Activated CD4-positive, alpha-beta T cell treated with anti-CD3 and anti-CD28 coated beads, Interleukin-2, Interleukin-4, amounts not matched to agents 100 ng/mL and 50 ng/mL, durations not matched to agents 16 hours and 8 hours (primary cell): ENCODE data around the gene ZC3H7A.
A peak's percentile ranks its signal among the peaks of the same experiment; 100 is the strongest.
"Not testable (repeated sequence)": the region's sequence is repeated elsewhere in the genome, so short reads cannot be mapped to it uniquely, and the experiment has no call there.

ENCODE experiments used
- DNase-seq: peaks from one replicate; pipeline ENCODE4 v3.0.0-alpha.2; 2020; ENCODE audit warnings: low spot score

Gene ZC3H7A

DNA sequence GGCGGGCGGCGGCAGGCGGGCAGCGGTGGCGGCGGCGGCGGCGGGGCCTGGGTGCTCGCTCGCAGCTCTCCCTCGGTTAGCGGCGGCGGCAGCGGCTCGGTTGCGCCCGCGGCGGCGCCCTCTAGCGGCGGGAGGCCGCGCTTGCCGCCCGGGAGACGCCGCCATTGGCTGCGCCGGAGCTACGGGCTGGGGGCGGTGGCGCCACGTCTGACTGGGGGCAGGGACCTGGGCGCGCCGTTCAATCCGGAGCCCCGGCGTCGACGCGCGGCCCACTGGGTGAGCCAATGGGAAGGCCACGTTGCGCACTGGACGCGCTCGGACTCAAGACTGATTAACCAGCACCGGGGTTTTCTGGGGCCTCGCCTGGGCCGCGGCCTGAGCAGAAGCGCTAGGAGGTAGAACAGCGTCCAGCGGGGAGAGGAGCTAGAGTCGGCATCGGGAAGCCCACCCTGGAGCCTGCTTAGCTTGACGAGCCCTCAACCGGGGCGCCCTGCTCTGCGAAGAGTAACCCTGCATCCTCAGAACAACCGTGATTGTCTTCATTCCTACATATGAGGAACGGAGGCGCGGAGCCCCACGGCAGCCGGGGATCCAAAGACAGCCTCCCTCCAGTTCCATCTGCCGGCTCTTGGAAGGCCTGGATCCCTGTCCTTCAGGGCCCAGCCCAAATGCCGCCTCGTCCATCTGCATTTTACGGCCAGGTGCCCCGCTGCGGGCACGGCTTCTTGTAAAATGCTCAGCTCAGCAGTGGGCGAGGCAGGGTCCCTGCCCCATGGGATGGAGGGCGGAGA lies at the start of gene ZC3H7A:
Gene ZC3H7A, minus strand, starts transcription at position 93 of the 791 bp plus-strand sequence. CDS start 14,904 bp downstream, outside the sequence.
- peak; percentile 96 for DNase-seq

DNA sequence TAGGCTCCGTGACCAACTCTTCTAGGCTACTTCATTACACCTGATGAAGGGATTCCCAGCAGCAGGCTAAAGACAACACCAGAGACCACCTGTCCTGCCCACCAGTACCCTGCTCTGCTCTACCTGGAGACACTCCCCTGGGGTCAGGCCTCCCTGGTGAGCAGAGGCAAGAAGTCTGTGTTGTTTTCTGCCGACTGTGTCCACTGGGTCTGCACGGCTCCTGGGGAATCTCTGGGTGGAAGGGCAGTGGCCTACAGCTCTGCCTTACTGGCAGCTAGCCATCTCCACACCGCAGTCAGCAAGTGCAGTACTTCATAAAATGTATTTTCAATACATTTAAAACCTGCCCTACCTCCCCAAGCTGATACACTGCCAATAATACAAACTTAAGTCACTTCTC lies 47.4 kb upstream of the ZC3H7A start:
- DNase-seq: no peak

GRCh38 chr16:11843861-11844260 lies 46.8 kb upstream of the ZC3H7A start:
- DNase-seq: no peak

DNA sequence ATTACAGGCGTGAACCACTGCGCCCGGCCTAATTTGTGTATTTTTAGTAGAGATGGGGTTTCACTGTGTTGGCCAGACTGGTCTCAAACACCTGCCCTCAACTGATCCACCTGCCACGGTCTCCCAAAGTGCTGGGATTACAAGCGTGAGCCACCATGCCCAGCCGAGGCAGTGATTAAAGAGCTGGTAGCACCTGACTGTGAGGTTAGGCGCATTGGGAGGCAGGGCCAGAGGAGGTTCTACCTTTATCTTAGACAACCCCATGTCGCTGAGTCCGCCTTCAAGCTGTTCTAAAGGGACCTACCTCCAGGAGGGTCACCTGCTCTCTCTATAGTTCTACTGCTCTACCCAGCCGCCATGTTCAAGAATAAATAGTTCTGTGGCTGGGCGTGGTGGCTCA lies 46.1 kb upstream of the ZC3H7A start:
- no peak for DNase-seq

GRCh38 chr16:11841026-11841425 lies 44.0 kb upstream of the ZC3H7A start:
- no peak for DNase-seq

GRCh38 chr16:11836650-11837244 lies 39.7 kb upstream of the ZC3H7A start:
- no peak for DNase-seq

DNA sequence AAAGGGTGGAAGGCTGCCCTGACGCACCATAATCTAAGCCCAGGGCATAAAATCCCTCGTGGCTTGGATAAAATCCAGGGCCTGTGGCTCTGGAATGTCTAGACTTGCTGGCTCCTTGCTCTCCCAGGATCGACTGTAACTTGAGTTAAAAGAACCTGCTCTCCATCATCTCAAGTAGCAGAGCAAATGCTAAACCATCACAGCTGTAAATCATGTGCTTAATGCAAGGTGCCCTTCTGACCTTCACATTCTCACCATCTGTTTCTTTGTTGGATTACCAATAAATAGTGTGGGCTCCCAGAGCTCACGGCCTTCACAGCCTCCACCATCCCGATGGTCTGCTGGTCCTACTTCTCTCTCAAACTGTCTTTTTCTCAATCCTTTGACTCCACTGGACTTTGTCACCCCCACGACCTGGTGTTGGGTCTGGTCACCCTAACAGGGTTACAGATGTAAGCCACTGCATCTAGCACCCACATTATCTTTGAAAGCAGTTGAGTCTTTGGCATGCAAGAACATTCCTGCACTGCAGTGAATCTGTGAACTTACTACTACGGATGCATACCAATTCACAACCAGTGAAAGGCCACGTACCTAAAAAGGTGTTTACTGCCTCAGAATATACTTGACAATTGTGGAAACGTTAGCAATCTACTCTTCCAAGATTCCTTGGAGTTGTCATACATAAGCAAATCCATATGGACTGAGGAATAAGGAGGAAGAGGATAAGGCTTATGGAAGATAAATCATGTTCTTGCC lies 39.0 kb upstream of the ZC3H7A start:
- no peak for DNase-seq

DNA sequence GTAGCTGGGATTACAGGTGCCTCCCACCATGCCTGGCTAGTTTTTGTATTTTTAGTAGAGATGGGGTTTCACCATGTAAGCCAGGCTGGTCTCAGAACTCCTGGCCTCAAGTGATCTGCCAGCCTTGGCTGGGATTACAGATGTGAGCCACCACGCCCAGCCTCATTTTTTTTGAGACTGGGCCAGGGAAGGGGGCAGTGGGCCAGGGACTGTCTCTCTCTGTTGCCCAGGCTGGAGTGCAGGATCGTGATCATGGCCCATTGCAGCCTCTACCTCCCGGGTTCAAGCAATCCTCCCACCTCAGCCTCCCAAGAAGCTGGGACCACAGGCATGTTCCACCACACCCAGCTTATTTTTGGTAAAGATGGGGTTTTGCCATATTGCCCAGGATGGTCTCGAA lies 38.3 kb upstream of the ZC3H7A start:
- DNase-seq: no peak

DNA sequence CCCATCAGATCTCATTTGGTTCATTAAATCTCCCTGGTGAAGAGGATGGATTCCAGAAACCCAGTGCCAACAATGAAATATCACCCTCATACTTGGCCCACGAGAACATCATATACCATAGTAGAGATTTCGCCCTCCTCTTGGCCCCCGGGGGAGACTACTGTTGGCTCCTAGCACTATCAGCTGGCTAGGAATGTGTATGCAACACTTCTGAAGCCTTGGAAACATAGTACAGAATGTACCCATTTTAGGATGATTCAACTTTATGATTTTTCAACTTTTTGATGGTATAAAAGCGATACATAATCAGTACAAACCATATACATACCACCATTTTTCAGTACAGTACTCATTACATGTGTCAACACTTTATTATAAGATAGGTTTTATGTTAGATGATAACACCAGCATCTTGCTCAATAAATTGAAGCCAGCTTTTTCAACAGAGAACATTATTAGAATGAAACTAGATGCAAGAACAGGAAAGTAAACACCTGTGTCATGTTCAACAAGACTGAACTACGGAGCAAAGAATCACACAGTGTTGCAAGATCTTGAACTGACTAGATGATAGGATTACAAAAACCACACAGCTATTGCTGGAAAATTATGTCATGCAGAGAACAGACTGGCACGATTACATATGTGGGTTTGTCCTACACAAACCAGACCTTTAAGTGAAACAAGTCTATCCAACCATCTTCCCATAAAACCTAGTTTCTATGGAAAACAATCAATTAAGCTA lies 37.1 kb upstream of the ZC3H7A start:
- no peak for DNase-seq

- DNase-seq: no peak
Observed at GRCh38 chr16:11828696-11829095, 31.6 kb upstream of the ZC3H7A start.

DNA sequence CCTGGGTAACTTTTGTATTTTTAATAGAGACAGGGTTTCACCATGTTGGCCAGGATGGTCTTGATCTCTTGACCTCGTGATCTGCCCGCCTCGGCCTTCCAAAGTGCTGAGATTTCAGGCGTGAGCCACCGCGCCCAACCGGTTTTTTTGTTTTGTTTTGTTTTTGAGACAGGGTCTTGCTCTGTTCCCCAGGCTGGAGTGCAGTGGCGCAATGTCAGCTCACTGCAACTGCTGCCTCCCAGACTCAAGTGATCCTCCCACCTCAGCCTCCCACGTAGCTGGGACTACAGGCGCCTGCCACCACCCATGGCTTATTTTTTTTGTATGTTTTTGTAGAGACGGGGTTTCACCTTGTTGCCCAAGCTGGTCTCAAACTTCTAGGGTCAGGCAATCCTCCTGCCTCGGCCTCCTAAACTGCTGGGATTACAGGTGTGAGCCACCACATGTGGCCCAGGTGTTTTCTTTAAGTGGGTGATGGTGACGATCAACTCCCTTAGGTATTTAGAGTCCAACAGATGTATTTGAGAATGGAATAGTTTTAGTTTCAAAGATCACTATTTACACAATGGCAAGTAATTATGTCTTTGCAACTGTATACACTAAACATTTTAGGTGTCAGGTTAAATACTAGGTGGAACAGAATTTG lies 28.6 kb upstream of the ZC3H7A start:
- not testable (repeated sequence) for DNase-seq

GRCh38 chr16:11824362-11824761 lies 27.3 kb upstream of the ZC3H7A start:
- DNase-seq: no peak

DNA sequence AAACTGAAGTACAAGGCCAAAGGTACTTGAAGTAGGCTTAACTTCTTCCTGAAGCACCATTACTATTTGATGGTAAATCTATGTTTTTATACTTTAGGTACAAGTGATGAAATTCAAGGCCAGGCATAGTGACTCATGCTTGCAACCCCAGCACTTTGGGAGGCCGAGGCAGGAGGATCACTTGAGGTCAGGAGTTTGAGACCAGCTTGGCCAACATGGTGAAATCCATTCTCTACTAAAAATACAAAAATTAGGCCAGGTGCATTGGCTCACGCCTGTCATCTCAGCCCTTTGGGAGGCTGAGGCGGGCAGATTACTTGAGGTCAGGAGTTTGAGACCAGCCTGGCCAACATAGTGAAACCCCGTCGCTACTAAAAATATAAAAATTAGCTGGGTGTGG lies 26.6 kb upstream of the ZC3H7A start:
- DNase-seq: not testable (repeated sequence)

DNA sequence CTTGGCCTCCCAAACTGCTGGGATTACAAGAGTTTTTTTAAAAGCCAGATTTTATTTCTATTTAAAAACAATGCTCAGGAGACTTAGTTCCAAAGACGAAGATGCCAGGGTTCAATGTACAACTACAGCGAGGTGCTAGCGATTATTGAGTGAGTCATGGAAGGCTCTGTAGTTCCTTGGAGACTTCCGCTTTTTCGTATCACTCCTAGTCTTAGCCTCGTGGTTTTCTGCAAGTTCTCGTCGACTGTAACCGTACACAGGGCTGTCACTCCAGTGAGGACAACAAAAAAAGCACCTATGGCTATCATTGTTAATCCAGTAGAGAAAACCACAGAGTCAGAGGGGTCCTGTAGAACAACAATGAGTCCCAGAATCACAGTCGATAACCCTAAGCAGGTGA lies 22.7 kb upstream of the ZC3H7A start:
- no peak for DNase-seq

- DNase-seq: not testable (repeated sequence)
Observed at GRCh38 chr16:11818970-11819369, 21.9 kb upstream of the ZC3H7A start.

DNA sequence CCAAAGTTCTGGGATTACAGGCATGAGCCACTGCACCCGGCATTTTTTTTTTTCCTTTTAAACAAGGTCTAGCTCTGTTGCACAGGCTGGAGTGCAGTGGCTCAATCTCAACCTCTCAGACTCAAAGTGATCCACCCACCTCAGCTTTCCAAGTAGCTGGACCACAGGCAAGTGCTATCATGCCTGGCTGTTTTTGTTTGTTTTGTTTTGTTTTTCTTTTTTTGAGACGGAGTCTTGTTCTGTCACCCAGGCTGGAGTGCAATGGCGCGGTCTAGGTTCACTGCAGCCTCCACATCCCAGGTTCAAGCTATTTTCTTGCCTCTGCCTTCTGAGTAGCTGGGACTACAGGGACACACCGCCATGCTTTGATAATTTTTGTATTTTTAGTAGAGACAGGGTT lies 19.1 kb upstream of the ZC3H7A start:
- DNase-seq: no peak

GRCh38 chr16:11814800-11815199 lies 17.7 kb upstream of the ZC3H7A start:
- not testable (repeated sequence) for DNase-seq

- no peak for DNase-seq
Observed at GRCh38 chr16:11806721-11807120, 9.7 kb upstream of the ZC3H7A start.

- no peak for DNase-seq
Observed at GRCh38 chr16:11805556-11805955, 8.5 kb upstream of the ZC3H7A start.

DNA sequence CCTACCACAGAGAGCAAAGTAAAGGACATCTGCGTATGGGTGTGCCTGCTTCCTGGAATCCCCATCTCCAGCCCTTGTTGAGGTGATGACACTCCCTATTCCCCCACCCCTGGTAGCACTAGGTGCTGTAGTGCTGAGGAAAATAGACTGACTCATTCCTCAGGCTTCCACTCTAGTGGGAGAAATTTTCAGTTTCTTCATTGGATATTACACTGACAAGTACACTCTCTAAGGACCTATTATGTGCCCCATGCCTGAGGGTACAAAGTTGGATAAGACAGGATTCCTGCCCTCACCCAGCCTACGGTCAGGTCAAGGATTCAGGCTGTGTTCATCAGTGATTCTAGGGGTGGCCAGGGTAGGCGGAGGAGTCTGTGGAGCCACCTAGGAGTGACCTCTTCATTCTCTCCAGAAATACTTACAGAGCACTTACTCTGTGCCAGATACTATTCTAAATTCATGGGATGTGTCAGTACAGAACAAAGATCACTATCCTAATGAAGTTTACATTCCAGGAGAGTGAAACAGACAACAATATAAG lies 4.5 kb upstream of the ZC3H7A start:
- DNase-seq: no peak

GRCh38 chr16:11800382-11800718 lies 3.3 kb upstream of the ZC3H7A start:
- no peak for DNase-seq
